GM18498 (cell line): ENCODE data around the gene PAQR7.

Experiments used
- ATAC-seq: cut with Tn5 transposase; IDR thresholded peaks from one replicate; pipeline ENCODE4 v1.9.1; 2021; ENCODE audit warnings: mild to moderate bottlenecking, moderate library complexity; ENCODE audit not compliant: unreplicated experiment

PAQR7 gene

GRCh38 chr1:25874635-25875153 is 814 bp downstream of the PAQR7 start:
- no peak for ATAC-seq

- no peak for ATAC-seq
These were observed 1.3 kb downstream of the PAQR7 start for GRCh38 chr1:25874209-25874608.

GRCh38 chr1:25873120-25873519 is 2.4 kb downstream of the PAQR7 start:
- ATAC-seq, result no peak

- ATAC-seq, result no peak
These were observed 2.8 kb downstream of the PAQR7 start for GRCh38 chr1:25872713-25873112.

GRCh38 chr1:25871704-25872494 is 3.6 kb downstream of the PAQR7 start:
- ATAC-seq, result no peak

- no peak for ATAC-seq
These were observed 4.3 kb downstream of the PAQR7 start for GRCh38 chr1:25871086-25871703.

GRCh38 chr1:25870614-25871013 is 4.9 kb downstream of the PAQR7 start:
- no peak for ATAC-seq

GRCh38 chr1:25869909-25870606 is 5.5 kb downstream of the PAQR7 start:
- no peak for ATAC-seq

- no peak for ATAC-seq
These were observed 8.1 kb downstream of the PAQR7 start for GRCh38 chr1:25867210-25867991.

- no peak for ATAC-seq
These were observed 9.2 kb downstream of the PAQR7 start for GRCh38 chr1:25866288-25866687.

- ATAC-seq, result no peak
These were observed 11.1 kb downstream of the PAQR7 start for GRCh38 chr1:25864434-25864833.

- no peak for ATAC-seq
These were observed 11.8 kb downstream of the PAQR7 start for GRCh38 chr1:25863486-25864262.

- no peak for ATAC-seq
These were observed 12.6 kb downstream of the PAQR7 start for GRCh38 chr1:25862785-25863485.

GRCh38 chr1:25861316-25862286 is 13.9 kb downstream of the PAQR7 start:
- ATAC-seq, result no peak

GRCh38 chr1:25858906-25859789 is 16.4 kb downstream of the PAQR7 start, which contains the start of gene AUNIP:
TSS of gene AUNIP (minus strand) at chr1:25859457. CDS start at chr1:25859357, 100 bp downstream.
- peak; percentile 96 for ATAC-seq

GRCh38 chr1:25858494-25858893 is 17.0 kb downstream of the PAQR7 start:
- no peak for ATAC-seq

- no peak for ATAC-seq
These were observed 18.7 kb downstream of the PAQR7 start for GRCh38 chr1:25856856-25857255.
